ENCODE results near the gene APOBEC3C. TPM values are rescaled to one million over a fixed set of nuclear protein-coding genes. Genes with fewer than 3 reads are reported as not detected.
"Not testable (repeated sequence)": the region's sequence is repeated elsewhere in the genome, so short reads cannot be mapped to it uniquely, and the experiment has no call there.

APOBEC3C gene
- total RNA-seq, 4 donors from 2014 or later = 4.1 to 35.5 (median 4.4) TPM

DNA sequence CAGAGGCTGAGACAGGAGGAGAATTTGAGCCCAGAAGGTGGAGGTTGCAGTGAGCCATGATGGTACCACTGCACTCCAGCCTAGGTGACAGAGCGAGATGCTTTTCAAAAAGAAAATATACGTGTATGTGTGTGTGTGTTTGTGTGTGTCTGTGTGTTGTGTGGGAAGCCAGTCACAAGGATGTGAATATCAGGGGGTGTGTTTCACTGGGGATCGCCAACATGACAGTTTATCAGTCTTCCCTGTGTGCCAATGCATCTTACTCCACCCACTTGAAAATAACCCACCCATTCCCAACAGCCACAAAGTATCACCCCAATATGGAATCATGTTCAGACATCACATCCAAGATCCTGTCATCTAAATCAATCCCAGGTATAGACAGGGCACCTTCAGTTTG, 42.3 kb upstream of the APOBEC3C start:
- no peaks in the 10 kb centered on the region for H3K27me3 ChIP-seq
- no peaks in the 10 kb centered on the region for H3K9me3 ChIP-seq
- H3K4me1 ChIP-seq = no peaks in the 10 kb centered on the region
- no peak overlapping the region for H3K27ac ChIP-seq
- TF ChIP-seq POLR2A (IDR thresholded peaks at IDR 0.05) = no peak
- TF ChIP-seq, protein P1, sequence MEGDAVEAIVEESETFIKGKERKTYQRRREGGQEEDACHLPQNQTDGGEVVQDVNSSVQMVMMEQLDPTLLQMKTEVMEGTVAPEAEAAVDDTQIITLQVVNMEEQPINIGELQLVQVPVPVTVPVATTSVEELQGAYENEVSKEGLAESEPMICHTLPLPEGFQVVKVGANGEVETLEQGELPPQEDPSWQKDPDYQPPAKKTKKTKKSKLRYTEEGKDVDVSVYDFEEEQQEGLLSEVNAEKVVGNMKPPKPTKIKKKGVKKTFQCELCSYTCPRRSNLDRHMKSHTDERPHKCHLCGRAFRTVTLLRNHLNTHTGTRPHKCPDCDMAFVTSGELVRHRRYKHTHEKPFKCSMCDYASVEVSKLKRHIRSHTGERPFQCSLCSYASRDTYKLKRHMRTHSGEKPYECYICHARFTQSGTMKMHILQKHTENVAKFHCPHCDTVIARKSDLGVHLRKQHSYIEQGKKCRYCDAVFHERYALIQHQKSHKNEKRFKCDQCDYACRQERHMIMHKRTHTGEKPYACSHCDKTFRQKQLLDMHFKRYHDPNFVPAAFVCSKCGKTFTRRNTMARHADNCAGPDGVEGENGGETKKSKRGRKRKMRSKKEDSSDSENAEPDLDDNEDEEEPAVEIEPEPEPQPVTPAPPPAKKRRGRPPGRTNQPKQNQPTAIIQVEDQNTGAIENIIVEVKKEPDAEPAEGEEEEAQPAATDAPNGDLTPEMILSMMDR (IDR thresholded peaks at IDR 0.05) = no peak
- H3K4me3 ChIP-seq = no peak overlapping the region
- H3K36me3 ChIP-seq = no peaks in the 10 kb centered on the region
- DNase-seq = no peak

DNA sequence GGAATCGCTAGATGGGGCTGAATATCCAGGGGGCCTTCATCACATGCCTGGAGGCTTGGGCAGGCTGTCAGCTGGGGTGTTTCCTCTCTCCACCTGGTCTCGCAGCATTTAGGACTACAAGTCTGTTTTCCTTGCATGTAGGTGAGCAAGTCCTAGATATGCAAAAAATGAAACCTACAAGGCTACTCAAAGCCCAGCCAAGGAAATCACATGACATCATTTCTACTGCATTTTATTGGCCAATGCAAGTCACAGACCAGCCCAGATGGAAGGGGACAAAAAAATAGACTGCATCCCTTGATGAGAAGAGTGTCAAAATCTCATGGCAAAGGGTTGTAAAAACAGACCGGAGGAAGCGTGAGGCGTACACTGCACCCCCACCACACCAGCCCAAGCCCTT, 41.5 kb upstream of the APOBEC3C start:
- no peak for DNase-seq
- Histone ChIP-seq H3K4me3 (no peak overlapping the region), H3K27me3 (no peaks in the 10 kb centered on the region), H3K27ac (no peak overlapping the region), H3K9me3 (no peaks in the 10 kb centered on the region), H3K36me3 (no peaks in the 10 kb centered on the region), H3K4me1 (no peaks in the 10 kb centered on the region)
- TF ChIP-seq, protein P1 (IDR thresholded peaks at IDR 0.05) = no peak
- no peak for TF ChIP-seq POLR2A (IDR thresholded peaks at IDR 0.05)

DNA sequence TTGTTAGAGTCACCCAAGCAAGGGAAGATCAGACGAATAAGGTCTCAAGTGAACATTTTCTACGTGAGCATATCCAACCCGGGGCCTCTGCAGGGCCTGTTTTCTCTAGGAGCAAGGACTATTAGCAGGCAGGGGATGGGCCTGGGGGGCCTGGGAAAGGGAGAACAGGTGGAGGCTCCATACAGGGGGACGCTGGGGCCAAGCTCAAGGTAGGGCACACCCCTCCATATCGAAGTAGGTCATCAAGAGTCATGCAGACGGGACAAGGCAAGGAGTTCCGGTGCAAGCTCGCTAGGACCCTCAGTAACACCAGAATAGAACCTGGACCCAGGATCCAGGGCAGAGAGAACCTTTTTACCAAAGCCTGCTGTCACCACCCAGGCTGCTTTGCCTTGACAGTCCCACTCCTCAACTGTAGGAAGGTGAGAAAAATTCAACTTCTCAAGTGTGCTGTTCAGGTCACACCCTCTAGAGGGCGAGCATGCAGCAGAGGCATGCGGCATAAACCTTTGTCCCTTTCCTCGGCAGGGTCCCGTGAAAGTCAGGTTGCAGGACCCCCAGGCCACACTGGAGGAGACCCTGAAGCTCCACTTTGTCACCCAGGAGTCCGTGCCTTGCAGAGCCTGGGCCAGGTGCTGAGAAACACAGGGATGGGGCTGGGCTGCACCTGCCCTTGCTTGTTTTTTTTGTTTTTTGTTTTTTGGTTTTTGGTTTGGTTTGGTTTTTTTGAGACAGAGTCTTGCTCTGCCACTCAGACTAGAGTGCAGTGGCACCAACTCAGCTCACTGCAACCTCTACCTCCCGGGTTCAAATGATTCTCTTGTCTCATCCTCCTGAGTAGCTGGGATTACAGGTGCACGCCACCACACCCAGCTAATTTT, 40.5 kb upstream of the APOBEC3C start:
- no peak overlapping the region for H3K4me3 ChIP-seq
- DNase-seq = peak in 1 of 3 donors; percentile 80

DNA sequence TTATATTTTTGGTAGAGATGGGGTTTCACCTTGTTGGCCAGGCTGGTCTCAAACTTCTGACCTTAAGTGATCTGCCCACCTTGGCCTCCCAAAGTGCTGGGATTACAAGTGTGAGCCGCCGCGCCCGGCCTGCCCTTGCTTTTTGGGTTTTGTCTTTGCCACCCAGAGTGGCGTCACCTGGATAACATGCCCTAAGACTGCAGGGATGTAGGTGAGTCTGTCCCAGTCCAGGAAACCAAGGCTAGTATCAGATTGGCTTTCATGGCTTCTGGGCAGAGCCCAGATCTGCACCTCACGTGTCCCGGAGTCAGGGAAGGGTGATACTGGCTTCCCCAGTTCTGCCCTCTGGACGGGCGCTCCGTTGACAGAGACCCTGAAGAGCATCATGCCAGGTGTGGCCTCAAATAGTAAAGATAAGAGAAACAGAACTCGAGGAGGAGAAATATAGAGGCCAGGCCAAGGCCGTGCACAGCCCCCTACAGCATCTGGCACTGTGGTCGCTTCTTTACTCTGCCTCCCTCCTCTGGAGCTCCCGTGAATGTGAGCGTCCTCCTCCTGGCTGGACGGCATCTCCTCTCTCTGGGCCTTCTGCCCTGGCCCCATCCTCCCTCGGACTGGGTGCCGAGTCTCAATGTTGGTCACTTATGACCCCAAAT, 39.8 kb upstream of the APOBEC3C start:
- Histone ChIP-seq H3K4me1 (no peaks in the 10 kb centered on the region), H3K9me3 (no peaks in the 10 kb centered on the region), H3K27me3 (no peaks in the 10 kb centered on the region), H3K27ac (no peak overlapping the region), H3K4me3 (no peak overlapping the region), H3K36me3 (no peaks in the 10 kb centered on the region)
- TF ChIP-seq POLR2A (IDR thresholded peaks at IDR 0.05) = no peak
- TF ChIP-seq, protein P1 (IDR thresholded peaks at IDR 0.05) = no peak
- DNase-seq = no peak

More for the DNA sequence above, 40.5 kb upstream of the APOBEC3C start:
- no peak overlapping the region for H3K27ac ChIP-seq
- no peaks in the 10 kb centered on the region for H3K27me3 ChIP-seq
- H3K36me3 ChIP-seq = no peaks in the 10 kb centered on the region
- no peaks in the 10 kb centered on the region for H3K4me1 ChIP-seq
- no peaks in the 10 kb centered on the region for H3K9me3 ChIP-seq
- TF ChIP-seq, protein P1 (IDR thresholded peaks at IDR 0.05) = peak in 4 of 6 experiments; percentile 75 to 79 (median 78)
- TF ChIP-seq POLR2A (IDR thresholded peaks at IDR 0.05) = no peak

DNA sequence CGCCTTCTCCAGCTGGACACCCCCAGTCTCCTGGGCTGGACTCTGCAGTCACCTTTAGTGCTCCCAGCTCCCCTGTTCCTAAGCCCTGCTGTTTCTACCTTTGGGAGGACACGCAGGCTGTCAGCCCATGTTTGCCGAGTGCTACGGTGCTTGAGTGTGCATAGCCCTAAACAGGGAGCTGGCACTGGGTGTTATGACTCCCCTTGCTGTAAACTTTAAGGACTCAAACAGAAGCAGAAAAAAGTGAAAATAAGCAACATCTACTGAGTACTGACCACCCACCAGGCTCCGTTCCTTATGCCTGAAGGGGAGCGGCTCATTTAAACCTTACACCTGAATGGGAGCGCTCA, 39.3 kb upstream of the APOBEC3C start:
- H3K27ac ChIP-seq = no peak overlapping the region
- no peaks in the 10 kb centered on the region for H3K36me3 ChIP-seq
- no peak for TF ChIP-seq POLR2A (IDR thresholded peaks at IDR 0.05)
- TF ChIP-seq, protein P1 (IDR thresholded peaks at IDR 0.05) = no peak
- no peak for DNase-seq
- H3K27me3 ChIP-seq = no peaks in the 10 kb centered on the region
- H3K9me3 ChIP-seq = no peaks in the 10 kb centered on the region
- H3K4me3 ChIP-seq = no peak overlapping the region
- no peaks in the 10 kb centered on the region for H3K4me1 ChIP-seq

DNA sequence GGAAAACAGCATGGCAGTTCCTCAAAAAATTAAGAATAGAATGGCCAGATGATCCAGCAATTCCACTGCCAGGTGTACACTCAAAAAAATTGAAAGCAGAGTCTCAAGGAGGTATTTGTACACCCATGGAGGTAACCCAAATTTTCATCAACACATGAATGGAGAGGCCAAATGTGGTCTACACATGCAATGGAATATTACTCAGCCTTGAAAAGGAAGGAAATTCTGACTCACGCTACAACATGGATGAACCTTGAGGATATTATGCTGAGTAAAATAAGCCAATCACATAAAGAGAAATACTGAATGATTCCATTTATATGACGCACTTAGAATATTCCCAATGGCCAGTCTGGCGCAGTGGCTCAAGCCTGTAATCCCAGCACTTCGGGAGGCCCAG, 36.8 kb upstream of the APOBEC3C start:
- H3K36me3 ChIP-seq, H3K9me3 ChIP-seq, H3K27ac ChIP-seq, H3K4me1 ChIP-seq, DNase-seq, H3K27me3 ChIP-seq, H3K4me3 ChIP-seq: not testable (repeated sequence)

DNA sequence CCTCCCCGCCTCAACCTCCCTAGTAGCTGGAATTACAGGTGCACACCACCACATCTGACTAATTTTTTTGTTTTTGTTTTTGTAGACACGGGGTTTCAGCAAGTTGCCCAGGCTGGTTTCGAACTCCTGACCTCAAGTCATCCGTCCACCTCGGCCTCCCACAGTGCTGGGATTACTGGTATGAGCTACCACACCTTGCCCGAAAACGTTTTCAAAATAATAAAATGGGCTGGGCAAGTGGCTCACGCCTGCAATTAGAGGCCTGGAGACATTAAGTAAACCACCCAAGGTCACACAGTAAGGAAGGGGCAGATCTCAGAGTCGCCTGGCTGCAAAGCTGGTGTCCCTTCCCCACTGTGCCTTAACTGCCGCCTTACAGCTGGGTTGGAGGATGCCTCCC, 33.5 kb upstream of the APOBEC3C start:
- DNase-seq, H3K9me3 ChIP-seq, H3K4me3 ChIP-seq: not testable (repeated sequence)

More for the DNA sequence above, 33.5 kb upstream of the APOBEC3C start:
- H3K36me3 ChIP-seq, H3K27me3 ChIP-seq, H3K27ac ChIP-seq, H3K4me1 ChIP-seq: not testable (repeated sequence)
